HG03575 (cell line): ENCODE results near the gene NFE2.
"Not testable (repeated sequence)": the region's sequence is repeated elsewhere in the genome, so short reads cannot be mapped to it uniquely, and the experiment has no call there.

Experiments
- ATAC-seq: cut with Tn5 transposase; IDR thresholded peaks from one replicate; pipeline ENCODE4 v1.9.1; 2021; ENCODE audit not compliant: unreplicated experiment, insufficient number of reproducible peaks, low FRiP score; ENCODE audit errors: extremely low read depth

Gene NFE2

DNA sequence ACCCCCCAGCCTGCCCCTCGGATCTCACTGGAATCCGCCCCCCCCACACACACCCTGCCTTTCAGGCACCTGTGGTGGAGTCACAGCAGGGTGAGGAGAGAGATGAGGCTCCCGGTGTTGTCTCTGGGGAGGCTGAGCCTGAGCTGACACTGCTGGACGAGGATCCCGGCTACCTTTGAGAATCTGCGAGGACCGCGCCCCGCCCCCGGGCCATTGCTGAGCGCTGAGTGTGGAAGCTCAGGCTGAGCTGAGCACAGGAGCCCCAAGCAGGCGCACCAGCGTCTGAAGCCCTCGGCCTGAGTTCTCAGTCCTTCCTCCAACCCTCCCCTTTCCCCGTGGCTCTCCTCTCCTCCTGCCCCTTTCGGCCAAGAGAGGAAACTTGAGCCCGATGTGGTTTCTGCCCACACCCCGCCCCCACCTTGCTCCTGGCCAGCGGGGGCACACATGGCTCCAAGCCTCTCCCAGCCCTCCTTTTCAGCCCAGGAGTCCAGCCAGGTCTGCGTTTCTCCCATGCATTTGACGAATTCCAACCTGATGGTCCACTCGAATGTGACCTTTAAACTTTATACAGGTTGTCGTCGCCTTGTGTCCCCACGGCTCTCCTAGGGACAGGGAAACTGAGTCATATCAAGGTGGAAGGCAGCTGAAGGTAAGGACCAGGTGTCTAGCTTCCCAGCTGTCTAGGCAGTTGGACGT lies at the start of gene NFE2:
Gene NFE2, minus strand, starts transcription at position 284 of the 696 bp plus-strand sequence. CDS start 5,767 bp downstream, outside the sequence.
- no peak for ATAC-seq

DNA sequence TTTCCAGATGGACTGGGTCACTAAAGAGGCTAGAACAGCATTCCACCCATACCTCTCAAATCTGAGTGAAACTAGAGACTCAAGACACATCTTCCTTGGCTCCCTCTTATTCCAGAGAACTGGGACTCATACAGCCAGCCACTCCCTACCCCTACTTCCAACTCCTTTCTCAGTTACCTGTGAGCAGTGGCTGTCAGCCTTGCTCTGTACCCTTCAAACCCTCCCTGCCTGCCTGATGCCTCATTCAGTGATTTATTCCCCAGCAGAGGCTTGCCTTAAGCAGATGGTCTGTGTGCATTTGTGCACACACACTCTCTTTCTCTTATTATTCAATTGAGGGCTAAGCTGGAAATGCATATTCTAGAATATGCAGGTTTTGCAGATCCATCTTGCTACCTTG lies 48.9 kb upstream of the NFE2 start:
- ATAC-seq = no peak

DNA sequence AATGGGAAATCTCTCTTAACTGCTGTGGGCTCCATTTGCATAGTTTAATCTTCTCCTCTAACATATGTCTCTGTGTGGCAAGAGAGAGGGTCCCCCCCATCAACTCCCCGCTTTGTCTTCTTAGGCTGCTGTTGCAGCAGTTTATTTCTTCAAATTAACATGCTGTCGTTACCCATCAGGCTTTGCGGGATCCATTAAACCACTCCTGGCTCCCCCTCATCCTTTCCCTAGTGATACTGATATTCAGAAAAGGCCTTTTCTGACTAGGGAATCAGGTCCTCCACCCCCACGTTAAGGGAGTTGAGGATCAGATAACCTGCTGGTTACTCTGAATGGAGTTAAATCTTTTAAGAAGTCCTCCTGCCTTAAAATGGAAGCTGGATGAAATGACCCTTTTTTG lies 48.2 kb upstream of the NFE2 start:
- no peak for ATAC-seq

DNA sequence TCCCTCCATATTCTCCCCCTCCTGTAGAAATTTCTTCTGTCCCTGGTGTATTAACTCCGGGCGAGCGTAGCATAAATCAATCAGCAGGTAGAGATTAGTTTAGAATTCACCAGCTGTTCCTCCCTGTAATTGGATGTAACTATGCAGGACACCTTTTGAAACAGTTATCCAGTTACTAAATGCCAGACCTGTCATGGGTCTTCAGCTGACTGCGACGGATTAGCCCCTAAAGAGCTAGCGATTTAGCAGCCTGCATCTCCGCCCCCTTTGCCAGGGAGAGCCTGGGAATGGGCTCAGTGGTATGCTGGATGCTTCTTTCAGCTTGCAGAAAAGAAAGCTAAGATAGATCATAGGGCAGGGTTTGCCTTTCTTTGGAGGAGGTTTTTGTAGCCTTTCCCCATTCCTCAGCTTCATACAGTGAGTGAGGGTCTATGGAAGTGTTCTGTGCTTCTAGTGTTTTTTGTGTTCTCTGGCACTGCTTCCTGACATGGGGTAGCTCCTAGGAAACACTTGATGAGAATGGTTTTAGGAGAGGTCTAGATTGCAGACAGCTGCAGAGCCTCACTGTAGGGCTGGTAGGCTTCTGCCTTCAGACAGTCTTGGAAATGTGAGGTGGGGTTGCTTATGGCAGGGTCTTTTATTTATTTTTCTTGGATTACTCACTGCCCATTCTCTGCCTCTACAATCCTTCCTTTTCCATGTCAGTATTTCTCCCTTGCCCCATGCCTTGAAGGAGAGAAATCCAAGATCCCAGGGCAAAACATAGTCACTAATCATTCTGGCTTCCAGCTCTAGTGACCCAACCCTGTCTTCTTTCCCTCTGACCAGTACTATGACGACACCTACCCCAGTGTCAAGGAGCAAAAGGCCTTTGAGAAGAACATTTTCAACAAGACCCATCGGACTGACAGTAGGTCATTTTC lies 40.8 kb upstream of the NFE2 start:
- no peak for ATAC-seq

DNA sequence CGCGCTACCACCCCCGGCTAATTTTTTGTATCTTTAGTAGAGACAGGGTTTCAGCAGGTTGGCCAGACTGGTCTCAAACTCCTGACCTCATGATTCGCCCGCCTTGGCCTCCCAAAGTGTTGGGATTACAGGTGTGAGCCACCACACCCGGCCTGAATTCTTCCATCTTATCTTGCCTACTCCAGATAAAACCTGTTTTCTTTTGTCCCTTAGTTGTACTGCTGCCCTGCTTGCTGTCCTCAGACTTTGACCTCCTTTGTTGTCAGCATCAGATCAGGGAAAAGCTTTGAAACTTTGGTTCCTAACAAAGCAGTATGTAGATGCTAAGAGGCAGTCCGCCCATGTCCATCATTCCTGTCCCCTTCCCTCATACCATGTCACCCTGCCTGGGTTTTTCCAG lies 40.0 kb upstream of the NFE2 start:
- ATAC-seq = no peak

DNA sequence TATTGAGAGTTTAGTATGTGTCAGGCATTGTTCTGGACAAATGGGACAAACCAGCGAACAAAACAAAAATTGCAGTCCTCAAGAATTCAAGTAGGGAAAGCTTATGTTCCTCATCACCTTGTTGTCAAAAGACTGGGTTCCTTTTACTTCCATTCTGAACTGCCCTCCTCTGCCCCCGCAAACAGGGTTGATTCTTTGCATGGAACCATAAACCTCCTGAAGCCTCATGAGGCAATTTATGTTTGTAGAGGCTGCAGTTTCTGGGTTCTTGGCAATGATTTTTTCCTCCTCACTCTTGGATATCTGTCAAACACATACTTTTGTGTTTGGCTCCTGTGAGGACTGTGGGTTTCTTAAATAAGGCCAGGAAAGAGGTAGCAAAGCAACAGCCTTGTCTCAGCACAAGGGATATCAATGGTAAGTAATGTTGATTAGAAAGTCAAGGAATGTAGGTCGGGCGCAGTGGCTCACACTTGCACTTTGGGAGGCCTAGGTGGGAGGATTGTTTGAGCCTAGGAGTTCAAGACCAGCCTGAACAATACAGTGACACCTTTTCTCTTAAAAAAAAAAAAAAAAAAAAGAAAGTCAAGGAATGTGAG lies 38.0 kb upstream of the NFE2 start:
- no peak for ATAC-seq

DNA sequence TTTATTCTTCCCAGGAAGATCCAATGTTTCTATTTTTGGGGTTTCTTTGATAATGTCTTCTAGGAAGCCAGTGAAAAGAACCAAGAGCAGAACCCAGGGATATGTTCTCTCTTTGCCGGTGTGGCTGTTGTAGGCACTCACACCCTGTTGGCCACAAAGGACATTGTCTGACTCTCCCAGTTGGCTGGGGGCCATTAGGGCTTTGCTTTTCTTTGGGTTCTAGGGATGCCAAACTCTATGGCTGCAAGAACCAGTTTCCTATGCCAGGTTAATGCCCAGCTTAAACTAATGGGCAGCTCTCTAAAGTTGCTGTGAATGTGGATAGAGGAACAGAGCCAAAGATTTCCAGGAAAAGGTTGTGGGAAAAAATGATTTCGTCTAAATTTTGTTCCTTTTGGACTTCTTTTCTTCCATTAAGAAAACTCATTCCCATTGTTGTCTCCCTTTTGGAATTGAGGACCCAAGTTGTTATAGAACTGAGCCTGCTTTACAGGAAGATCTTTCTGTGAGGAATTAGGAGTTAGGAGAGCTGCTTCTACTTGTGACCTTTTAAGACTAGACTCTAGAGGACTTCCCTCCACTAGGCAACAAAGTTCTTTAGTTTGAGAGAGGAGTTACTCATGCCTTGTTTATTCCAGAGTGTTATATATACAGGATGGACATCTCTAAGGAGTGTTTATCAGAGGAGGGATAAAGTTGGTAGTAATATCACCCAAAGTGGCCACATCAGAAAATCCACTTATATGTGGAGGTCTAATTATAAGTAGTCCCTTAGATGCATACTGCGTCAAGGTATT lies 37.2 kb upstream of the NFE2 start:
- ATAC-seq = no peak

DNA sequence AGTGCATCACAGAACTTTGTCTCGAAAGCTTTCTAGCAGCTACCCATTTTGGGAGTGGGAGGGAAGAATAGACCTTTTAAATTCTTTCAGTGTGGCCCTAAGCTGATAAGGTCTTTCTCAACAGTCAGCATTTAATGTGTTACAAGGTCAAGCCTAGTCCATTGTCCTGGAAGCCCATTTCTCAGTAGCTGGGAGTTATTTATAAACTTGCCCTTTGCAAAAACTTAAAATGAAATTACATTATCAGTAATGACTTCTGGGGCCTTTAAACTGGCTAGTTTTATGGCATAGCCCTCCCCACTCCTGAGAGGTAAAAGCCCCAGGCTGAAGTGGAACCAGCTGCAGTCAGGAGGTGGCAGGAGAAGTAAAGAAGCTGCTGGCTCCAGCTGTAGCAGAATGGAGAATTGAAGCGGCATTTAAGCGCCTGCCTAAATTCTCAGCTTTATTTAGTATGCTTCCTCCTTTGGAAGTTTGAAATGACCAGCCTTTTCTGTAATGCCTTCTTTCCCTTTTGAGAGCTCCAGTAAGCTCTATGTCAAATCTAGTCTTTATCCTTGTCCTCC lies 36.5 kb upstream of the NFE2 start:
- no peak for ATAC-seq

DNA sequence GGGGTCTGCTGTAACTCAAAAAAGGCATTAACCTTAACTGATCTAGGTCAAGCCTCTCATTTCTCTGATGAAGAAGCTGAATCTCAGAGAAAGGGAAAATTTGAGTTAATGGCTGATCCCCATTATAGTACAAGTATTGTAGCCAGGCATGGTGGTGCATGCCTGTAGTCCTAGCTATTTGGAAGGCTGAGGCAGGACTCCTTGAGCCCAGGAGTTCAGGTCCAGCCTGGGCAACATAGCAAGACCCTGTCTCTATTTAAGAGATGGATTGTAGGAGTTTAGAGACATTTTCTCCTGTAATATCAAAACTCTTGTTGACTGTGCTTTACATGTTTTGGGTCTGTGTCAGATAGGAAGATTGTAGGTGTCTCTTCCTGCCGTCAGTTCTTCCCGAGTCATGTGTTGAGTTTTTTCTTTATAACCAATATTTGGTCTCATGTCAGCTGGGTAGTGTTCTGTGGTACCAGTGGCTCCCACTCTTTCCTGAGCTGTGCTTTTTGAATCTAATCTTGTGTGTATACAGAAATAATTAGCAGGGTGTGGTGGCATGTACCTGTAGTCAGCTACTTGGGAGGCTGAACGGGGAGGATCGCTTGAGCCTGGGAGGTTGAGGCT lies 32.7 kb upstream of the NFE2 start:
- ATAC-seq = no peak

DNA sequence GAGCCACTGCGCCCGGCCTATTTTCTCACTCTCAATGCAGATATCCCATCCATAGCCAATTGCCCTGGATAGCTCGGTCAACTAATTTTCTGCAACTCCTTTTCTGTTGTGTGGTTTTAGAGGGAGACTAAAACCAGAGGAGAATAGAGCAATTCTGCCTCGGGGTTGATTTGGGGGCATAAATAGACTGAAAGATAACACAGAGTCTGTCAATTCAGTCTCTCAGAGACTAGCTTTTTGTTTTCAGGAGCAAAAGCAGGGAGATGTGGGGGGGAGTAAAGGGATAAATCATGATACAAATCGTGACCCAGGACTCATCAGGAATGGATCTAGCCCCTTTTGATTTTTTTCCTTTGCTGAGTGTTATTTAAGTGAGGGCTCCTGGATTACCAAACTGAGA lies 30.6 kb upstream of the NFE2 start:
- no peak for ATAC-seq

DNA sequence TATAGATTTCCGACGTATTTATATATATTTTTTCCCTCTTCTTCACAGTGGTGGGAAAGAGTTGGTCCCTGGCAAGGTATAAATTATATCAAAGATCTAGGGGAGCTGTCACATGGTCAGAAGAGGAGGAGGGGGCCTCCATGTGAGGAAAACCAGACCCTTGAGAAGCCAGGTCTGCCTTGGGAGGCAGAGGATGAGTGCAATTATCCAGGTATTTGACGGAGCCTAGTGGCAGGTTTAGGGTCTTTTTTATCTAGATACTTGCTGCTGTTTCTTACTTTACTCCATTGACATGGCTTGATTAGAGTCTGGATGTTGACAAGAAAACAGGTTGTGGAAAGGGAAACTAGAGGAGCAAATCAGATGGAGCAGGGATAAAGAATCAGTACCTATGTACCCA lies 29.6 kb upstream of the NFE2 start:
- no peak for ATAC-seq

DNA sequence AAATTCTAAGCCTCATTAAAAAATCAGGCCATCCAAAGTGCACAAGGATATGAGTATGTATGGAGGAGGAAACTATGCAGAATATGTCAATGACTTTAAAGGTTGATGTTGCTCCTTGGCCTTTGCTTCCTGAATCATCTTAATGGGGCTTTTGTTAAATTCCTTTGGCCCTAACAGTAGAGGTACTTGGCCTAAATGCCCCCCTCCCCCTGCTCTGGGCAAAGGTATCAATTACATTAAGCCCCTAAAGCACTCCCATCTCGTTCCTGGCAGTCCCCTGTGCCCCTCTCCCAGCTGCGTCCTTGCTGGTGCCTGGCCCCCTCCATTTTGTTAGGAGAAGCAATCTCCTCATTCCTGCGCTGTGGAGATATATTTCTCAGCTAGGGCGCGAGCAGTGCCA lies 28.9 kb upstream of the NFE2 start:
- ATAC-seq = no peak

DNA sequence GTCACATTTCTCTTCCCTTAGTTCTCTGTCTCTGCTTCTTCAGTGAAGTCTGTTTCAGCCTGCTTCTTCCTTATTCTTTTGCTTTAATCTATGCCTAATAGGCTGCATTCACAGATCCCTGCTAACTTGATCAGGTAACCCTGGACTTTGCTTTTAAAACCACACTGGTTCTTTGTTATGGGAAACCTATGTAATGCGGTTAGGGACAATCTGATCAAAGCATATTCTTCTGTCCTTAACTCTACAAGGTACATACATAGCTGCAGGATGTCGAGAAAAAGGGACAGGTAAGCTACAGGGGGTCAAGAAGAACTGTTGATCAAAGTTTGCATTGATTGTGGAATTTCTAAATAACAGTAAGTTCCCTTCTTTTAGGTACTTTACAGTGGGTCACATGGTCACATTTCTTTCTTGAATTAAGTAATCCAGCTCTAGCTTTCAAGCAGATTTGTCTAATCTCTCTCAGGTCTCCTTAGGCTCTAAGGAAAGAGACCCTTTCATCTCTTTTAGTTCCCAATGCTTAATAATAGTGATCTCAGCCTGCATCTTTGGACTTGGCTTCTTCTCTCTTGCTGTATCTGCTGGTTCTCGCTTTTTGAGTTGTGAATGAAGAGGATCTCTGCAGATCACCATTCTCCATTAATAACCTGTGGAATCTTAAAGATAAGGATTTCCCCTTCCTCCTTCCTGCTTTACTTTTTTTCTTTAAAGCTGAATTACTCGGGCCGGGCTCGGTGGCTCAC lies 28.0 kb upstream of the NFE2 start:
- ATAC-seq = no peak

DNA sequence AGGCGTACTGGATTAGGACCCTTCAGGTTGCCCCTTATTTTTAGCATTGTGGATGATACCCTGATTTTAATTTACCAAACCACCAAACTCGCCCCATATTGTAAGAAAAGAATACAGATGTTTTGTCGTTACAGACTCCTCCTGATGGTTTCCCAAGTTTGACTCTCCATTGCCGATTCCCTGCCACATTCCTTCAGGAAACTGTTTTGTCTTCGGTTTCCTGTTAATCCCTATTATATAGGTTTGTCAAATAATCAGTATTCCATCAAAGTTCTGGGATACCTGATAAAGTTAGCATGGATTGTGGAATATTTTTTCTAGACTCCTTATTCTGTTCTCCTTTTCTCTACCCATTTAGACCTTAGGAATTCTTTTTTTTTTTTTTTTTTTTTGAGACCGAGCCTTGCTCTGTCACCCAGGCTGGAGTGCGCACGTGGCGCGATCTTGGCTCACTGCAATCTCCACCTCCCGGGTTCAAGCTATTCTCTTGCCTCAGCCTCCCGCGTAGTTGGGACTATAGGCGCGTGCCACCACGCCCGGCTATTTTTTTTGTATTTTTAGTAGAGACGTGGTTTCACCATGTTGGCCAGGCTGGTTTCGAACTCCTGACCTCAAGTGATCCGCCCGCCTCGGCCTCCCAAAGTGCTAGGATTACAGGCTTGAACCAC lies 24.8 kb upstream of the NFE2 start:
- not testable (repeated sequence) for ATAC-seq

DNA sequence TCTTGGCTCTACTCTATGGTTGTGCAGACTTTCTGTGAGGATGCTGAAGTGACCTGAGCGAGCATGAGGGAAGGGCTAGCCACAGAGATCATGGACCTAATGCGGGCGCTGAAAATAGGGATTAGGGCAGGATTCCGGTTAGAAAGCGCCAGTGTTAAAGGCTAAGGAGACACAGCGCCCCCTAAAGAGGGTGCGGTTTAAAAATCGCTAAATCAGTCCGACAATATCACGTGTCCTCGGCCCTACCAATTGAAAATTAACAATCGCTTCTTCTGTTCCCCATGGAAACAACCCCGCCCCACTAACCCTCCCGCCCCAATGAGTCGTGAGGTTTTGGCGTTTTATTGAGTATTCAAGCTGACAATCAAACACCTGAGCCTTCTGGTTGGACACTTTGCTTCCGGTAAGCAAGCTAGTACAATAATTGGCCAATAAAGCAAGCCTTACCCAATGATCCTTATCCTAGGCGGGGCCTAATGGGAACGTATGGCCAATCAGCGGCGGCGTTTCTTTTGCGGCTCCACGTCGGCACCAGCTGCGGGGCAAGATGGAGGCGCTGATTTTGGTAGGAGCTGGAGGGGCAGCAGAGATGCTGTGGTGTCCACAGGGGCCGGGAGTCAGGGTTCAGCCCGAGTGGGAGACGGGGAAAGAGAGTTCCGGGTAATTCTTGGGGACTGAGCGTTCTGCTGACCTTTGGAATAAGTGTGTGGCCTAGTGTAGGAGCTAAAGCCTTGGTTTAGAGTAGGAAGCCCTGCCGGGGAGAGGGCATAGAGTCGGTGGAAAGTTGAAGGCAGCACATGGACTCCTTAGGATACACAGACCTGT lies 24.0 kb upstream of the NFE2 start, which contains the start of gene COPZ1:
Gene COPZ1, plus strand, starts transcription at position 515 of the 825 bp plus-strand sequence. Its CDS starts 33 bp downstream, at position 548.
- ATAC-seq = peak; percentile 92

DNA sequence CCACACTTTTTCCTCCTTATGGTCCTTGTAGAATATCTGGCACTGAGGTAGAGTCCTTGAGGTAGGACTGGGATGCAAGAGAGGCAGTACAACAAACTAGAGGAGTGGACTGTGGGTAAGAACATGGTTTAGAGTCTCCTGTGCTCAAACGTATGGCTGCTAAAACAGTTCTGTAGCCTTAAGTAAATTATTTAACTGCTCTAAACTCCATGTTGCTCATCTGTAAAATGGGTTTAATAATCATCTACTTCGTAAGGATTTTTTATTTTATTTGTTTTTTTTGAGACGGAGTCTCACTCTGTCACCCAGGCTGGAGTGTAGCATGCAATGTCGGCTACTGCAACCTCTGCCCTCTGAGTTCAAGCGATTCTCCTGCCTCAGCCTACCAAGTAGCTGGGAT lies 20.5 kb upstream of the NFE2 start:
- ATAC-seq = no peak
